OCI-LY3 (cell line): Measurements from ENCODE around the gene PRRG2.

ENCODE experiments used
- H2AFZ ChIP-seq: fragments of 200-600, 300-600 bp; shearing (Covaris generic); 2 replicates; pipeline ENCODE4 v1.6.0; 2014; ENCODE audit warnings: antibody characterized with exemption, low read depth, low read length
- H3K27ac ChIP-seq: fragments of 200-600, 300-600 bp; sonication (generic); 2 replicates; pipeline ENCODE4 v1.5.1; 2014; ENCODE audit warnings: mild to moderate bottlenecking, low read length, moderate library complexity, mixed read lengths
- H3K27me3 ChIP-seq: fragments of 200-600, 300-600 bp; sonication (generic); 2 replicates; pipeline ENCODE4 v1.6.1; 2014; ENCODE audit warnings: low read depth, low read length, mixed read lengths
- H3K36me3 ChIP-seq: fragments of 200-600, 300-600 bp; sonication (generic); replicated peaks from 2 replicates; pipeline ENCODE3; 2014; ENCODE audit warnings: low read depth, low read length, mixed read lengths
- H3K4me1 ChIP-seq: fragments of 300-600, 200-600 bp; sonication (generic); 2 replicates; pipeline ENCODE4 v1.6.1; 2014; ENCODE audit warnings: low read length, mixed read lengths
- H3K4me2 ChIP-seq: fragments of 200-600, 300-600 bp; sonication (generic); 2 replicates; pipeline ENCODE4 v1.6.1; 2014; ENCODE audit warnings: low read length, mixed read lengths
- H3K4me3 ChIP-seq: fragments of 300-600, 200-600 bp; sonication (generic); 2 replicates; pipeline ENCODE4 v1.5.1; 2014; ENCODE audit warnings: antibody characterized with exemption, mild to moderate bottlenecking, low read length, moderate library complexity
- H3K79me2 ChIP-seq: fragments of 300-600, 200-600 bp; shearing (Covaris generic); 2 replicates; pipeline ENCODE4 v1.6.1; 2014; ENCODE audit warnings: mild to moderate bottlenecking, low read length, mixed read lengths
- H3K9ac ChIP-seq: fragments of 300-600, 200-600 bp; shearing (Covaris generic); 2 replicates; pipeline ENCODE4 v1.6.0; 2014; ENCODE audit warnings: mild to moderate bottlenecking, low read length, moderate library complexity
- H3K9me3 ChIP-seq: fragments of 200-600, 300-600 bp; shearing (Covaris generic); 2 replicates; pipeline ENCODE4 v1.6.1; 2014; ENCODE audit warnings: low read length, mixed read lengths; ENCODE audit not compliant: insufficient read depth
- H4K20me1 ChIP-seq: fragments of 200-600, 300-600 bp; sonication (generic); 2 replicates; pipeline ENCODE4 v1.6.1; 2016; ENCODE audit warnings: low read length, mixed read lengths; ENCODE audit not compliant: insufficient read depth
- CTCF ChIP-seq: fragments of 200-600, 300-600 bp; sonication (generic); IDR thresholded peaks from 2 replicates; pipeline ENCODE4 v1.5.1; 2014; ENCODE audit warnings: antibody characterized with exemption, low read length, low read depth
- EZH2phosphoT487 ChIP-seq: fragments of 200-600 bp; shearing (Covaris generic); IDR thresholded peaks from 2 replicates; pipeline ENCODE4 v1.6.1; 2018; ENCODE audit warnings: antibody characterized with exemption, mixed run types, low read depth

Gene PRRG2

GRCh38 chr19:49580264-49581006, 681 bp upstream of the PRRG2 start, which contains the start of gene NOSIP:
TSS of gene NOSIP (minus strand) at chr19:49580556. CDS start at chr19:49560691, 19,865 bp downstream.
- Histone ChIP-seq H3K4me2 (peak within 1 kb of the TSS; percentile 82), H3K4me1 (peaks cover 26% of the 10 kb centered on the region), H3K79me2 (peaks cover 43% of the 10 kb centered on the region), H3K9ac (peak within 1 kb of the TSS; percentile 81), H3K27ac (peak within 1 kb of the TSS; percentile 30), H4K20me1 (no peaks in the 10 kb centered on the region), H3K27me3 (no peaks in the 10 kb centered on the region), H2AFZ (peak within 1 kb of the TSS; percentile 89), H3K9me3 (no peaks in the 10 kb centered on the region), H3K36me3 (no peaks in the 10 kb centered on the region), H3K4me3 (peak within 1 kb of the TSS; percentile 88)
- TF ChIP-seq CTCF (no peak), EZH2phosphoT487 (no peak)

GRCh38 chr19:49583239-49583638, 2.1 kb downstream of the PRRG2 start:
- H3K79me2 ChIP-seq = peaks cover 18% of the 10 kb centered on the region
- H3K36me3 ChIP-seq = no peaks in the 10 kb centered on the region
- H4K20me1 ChIP-seq = no peaks in the 10 kb centered on the region
- H3K4me2 ChIP-seq = no peak overlapping the region
- H3K4me1 ChIP-seq = peaks cover 19% of the 10 kb centered on the region
- no peak overlapping the region for H3K9ac ChIP-seq
- H3K4me3 ChIP-seq = no peak overlapping the region
- H2AFZ ChIP-seq = no peak overlapping the region
- H3K27ac ChIP-seq = no peak overlapping the region
- no peaks in the 10 kb centered on the region for H3K9me3 ChIP-seq
- no peak for TF ChIP-seq EZH2phosphoT487
- TF ChIP-seq CTCF = no peak
- no peaks in the 10 kb centered on the region for H3K27me3 ChIP-seq

- H3K4me2 ChIP-seq = no peak overlapping the region
- no peak overlapping the region for H3K4me3 ChIP-seq
- H3K36me3 ChIP-seq = no peaks in the 10 kb centered on the region
- no peak overlapping the region for H2AFZ ChIP-seq
- peaks cover 15% of the 10 kb centered on the region for H3K4me1 ChIP-seq
- H3K27ac ChIP-seq = no peak overlapping the region
- H3K9me3 ChIP-seq = no peaks in the 10 kb centered on the region
- H3K27me3 ChIP-seq = no peaks in the 10 kb centered on the region; the same call in 1 of the 2 replicates
- H3K79me2 ChIP-seq = peaks cover 3% of the 10 kb centered on the region
- H3K9ac ChIP-seq = no peak overlapping the region
- H4K20me1 ChIP-seq = no peaks in the 10 kb centered on the region
- TF ChIP-seq CTCF = no peak
Observed at GRCh38 chr19:49585023-49585422, 3.9 kb downstream of the PRRG2 start.

GRCh38 chr19:49587227-49587626, 6.1 kb downstream of the PRRG2 start:
- Histone ChIP-seq H3K4me2 (no peak overlapping the region), H3K79me2 (peaks cover 12% of the 10 kb centered on the region), H3K9me3 (no peaks in the 10 kb centered on the region), H3K36me3 (no peaks in the 10 kb centered on the region), H3K4me1 (peaks cover 7% of the 10 kb centered on the region), H4K20me1 (no peaks in the 10 kb centered on the region), H3K9ac (no peak overlapping the region), H3K27ac (no peak overlapping the region), H3K4me3 (no peak overlapping the region), H2AFZ (no peak overlapping the region), H3K27me3 (no peaks in the 10 kb centered on the region; the same call in 1 of the 2 replicates)
- TF ChIP-seq CTCF = no peak
- TF ChIP-seq EZH2phosphoT487 = no peak
